A549 (cell line): ENCODE results near the gene PDE10A.

ENCODE experiments used
- CEBPB ChIP-seq, 2 experiments: fragments of >200 bp in 1 of 2; sonication (Bioruptor Twin) in 1 of 2; formaldehyde crosslinking in 1 of 2; IDR thresholded peaks; 2 replicates each; pipeline ENCODE4 v1.6.1; 2012 to 2016
- POLR2A ChIP-seq: IDR thresholded peaks from 2 replicates; pipeline ENCODE4 v1.6.1; 2012; ENCODE audit warnings: mild to moderate bottlenecking, low read length
- RCOR1 ChIP-seq: fragments of 150-350 bp; IDR thresholded peaks from 2 replicates; pipeline ENCODE4 v1.6.1; 2014; ENCODE audit warnings: antibody characterized with exemption, low read length, low read depth
- TF ChIP-seq, protein P1 (sequence below): fragments of 200-600 bp; sonication (generic); IDR thresholded peaks from 2 replicates; pipeline ENCODE4 v1.6.1; 2016; ENCODE audit warnings: antibody characterized with exemption, mild to moderate bottlenecking, moderate library complexity
- TF ChIP-seq, protein P2 (sequence below): fragments of >200 bp; sonication (Bioruptor Twin); formaldehyde crosslinking; IDR thresholded peaks from 3 replicates; pipeline ENCODE4 v1.5.1; 2016

GRCh38 chr6:165637586-165637985 is 25.5 kb downstream of the PDE10A start:
- TF ChIP-seq, protein P1, sequence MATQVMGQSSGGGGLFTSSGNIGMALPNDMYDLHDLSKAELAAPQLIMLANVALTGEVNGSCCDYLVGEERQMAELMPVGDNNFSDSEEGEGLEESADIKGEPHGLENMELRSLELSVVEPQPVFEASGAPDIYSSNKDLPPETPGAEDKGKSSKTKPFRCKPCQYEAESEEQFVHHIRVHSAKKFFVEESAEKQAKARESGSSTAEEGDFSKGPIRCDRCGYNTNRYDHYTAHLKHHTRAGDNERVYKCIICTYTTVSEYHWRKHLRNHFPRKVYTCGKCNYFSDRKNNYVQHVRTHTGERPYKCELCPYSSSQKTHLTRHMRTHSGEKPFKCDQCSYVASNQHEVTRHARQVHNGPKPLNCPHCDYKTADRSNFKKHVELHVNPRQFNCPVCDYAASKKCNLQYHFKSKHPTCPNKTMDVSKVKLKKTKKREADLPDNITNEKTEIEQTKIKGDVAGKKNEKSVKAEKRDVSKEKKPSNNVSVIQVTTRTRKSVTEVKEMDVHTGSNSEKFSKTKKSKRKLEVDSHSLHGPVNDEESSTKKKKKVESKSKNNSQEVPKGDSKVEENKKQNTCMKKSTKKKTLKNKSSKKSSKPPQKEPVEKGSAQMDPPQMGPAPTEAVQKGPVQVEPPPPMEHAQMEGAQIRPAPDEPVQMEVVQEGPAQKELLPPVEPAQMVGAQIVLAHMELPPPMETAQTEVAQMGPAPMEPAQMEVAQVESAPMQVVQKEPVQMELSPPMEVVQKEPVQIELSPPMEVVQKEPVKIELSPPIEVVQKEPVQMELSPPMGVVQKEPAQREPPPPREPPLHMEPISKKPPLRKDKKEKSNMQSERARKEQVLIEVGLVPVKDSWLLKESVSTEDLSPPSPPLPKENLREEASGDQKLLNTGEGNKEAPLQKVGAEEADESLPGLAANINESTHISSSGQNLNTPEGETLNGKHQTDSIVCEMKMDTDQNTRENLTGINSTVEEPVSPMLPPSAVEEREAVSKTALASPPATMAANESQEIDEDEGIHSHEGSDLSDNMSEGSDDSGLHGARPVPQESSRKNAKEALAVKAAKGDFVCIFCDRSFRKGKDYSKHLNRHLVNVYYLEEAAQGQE = no peak
- TF ChIP-seq, protein P2, sequence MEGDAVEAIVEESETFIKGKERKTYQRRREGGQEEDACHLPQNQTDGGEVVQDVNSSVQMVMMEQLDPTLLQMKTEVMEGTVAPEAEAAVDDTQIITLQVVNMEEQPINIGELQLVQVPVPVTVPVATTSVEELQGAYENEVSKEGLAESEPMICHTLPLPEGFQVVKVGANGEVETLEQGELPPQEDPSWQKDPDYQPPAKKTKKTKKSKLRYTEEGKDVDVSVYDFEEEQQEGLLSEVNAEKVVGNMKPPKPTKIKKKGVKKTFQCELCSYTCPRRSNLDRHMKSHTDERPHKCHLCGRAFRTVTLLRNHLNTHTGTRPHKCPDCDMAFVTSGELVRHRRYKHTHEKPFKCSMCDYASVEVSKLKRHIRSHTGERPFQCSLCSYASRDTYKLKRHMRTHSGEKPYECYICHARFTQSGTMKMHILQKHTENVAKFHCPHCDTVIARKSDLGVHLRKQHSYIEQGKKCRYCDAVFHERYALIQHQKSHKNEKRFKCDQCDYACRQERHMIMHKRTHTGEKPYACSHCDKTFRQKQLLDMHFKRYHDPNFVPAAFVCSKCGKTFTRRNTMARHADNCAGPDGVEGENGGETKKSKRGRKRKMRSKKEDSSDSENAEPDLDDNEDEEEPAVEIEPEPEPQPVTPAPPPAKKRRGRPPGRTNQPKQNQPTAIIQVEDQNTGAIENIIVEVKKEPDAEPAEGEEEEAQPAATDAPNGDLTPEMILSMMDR = no peak
- no peak for TF ChIP-seq POLR2A
- no peak for TF ChIP-seq RCOR1
- no peak for TF ChIP-seq CEBPB (IDR thresholded peaks at IDR 0.05)
